Breast epithelium (tissue), 4 donors: ENCODE measurements around the gene FZR1. TPM values are rescaled to one million over a fixed set of nuclear protein-coding genes. Genes with fewer than 3 reads are reported as not detected.
A peak's percentile ranks its signal among the peaks of the same experiment; 100 is the strongest.

ENCODE experiments used
- DNase-seq, 2 donors: peaks; one replicate each; pipeline ENCODE4 v3.0.0-alpha.2; 2019; ENCODE audit warnings: low spot score in 2 of 2
- H3K27ac ChIP-seq, 2 donors: fragments of 200-600 bp; sonication (generic) in 1 of 2; one replicate each; pipeline ENCODE4 v1.5.1; 2016 to 2019; ENCODE audit warnings: mild to moderate bottlenecking in 1 of 2
- H3K27me3 ChIP-seq, 2 donors: fragments of 200-600 bp; sonication (generic) in 1 of 2; one replicate each; pipeline versions ENCODE4 v1.5.1 to v1.6.0; 2017 to 2019; ENCODE audit warnings: control low read depth in 1 of 2, mild to moderate bottlenecking in 1 of 2
- H3K36me3 ChIP-seq: fragments of 200-600 bp; one replicate; pipeline ENCODE4 v1.5.1; 2019
- H3K4me1 ChIP-seq, 2 donors: fragments of 200-600 bp; sonication (generic); one replicate each; pipeline ENCODE4 v1.5.1; 2016 to 2019; ENCODE audit warnings: control low read depth in 1 of 2
- H3K4me3 ChIP-seq, 3 donors: fragments of 200-600 bp; sonication (generic); 1 replicate in 2 of 3; 2 replicates in 1 of 3; pipeline ENCODE4 v1.5.1; 2016 to 2019; ENCODE audit warnings: mild to moderate bottlenecking in 3 of 3, moderate library complexity in 2 of 3
- H3K9me3 ChIP-seq, 2 donors: fragments of 200-600 bp; sonication (generic) in 1 of 2; one replicate each; pipeline ENCODE4 v1.5.1; 2016 to 2019; ENCODE audit warnings: control low read depth in 1 of 2
- CTCF ChIP-seq, 3 donors: fragments of 450-650 bp; IDR thresholded peaks; one replicate each; pipeline ENCODE4 v1.5.1; 2016 to 2017; ENCODE audit warnings: antibody characterized with exemption in 3 of 3, mild to moderate bottlenecking in 3 of 3, moderate library complexity in 3 of 3
- POLR2A ChIP-seq: fragments of 450-650 bp; IDR thresholded peaks from one replicate; pipeline ENCODE4 v1.6.1; 2016; ENCODE audit warnings: antibody characterized with exemption, mild to moderate bottlenecking, moderate library complexity
- POLR2AphosphoS5 ChIP-seq, 3 donors: sonication (generic); formaldehyde crosslinking; IDR thresholded peaks; one replicate each; pipeline ENCODE4 v1.6.1; 2017; ENCODE audit warnings: antibody characterized with exemption in 3 of 3
- intact Hi-C: fragments of 100-400 bp; cut with DNase I; formaldehyde crosslinking; loops from one replicate; pipeline ENCODE4 v1.15.1; 2023; ENCODE audit warnings: low total_unique reads
- total RNA-seq, 3 donors: library from RNA; depleted of rRNA; stranded (reverse); fragments of >200 nt; gene quantifications; one replicate each; pipeline ENCODE4 v1.1.0, GENCODE V29; 2016

The FZR1 gene
- total RNA-seq, 3 donors from 2014 or later: 15.8 to 28.7 (median 26.5) TPM

- no peak overlapping the region for H3K4me3 ChIP-seq
- H3K36me3 ChIP-seq: no peaks in the 10 kb centered on the region
- no peaks in the 10 kb centered on the region for H3K9me3 ChIP-seq
- intact Hi-C loops: loop anchor here (2.0 kb wide), 1 partner anchor 71 kb away; no protein-coding TSS in a partner anchor
- TF ChIP-seq CTCF (IDR thresholded peaks at IDR 0.05) (no peak), POLR2AphosphoS5 (IDR thresholded peaks at IDR 0.05) (no peak), POLR2A (no peak)
- no peak for DNase-seq
- no peaks in the 10 kb centered on the region for H3K4me1 ChIP-seq
- H3K27me3 ChIP-seq: peaks cover 8 to 37% of the 10 kb centered on the region in 2 donors
- H3K27ac ChIP-seq: no peak overlapping the region
Measured at GRCh38 chr19:3481241-3482090, 24.6 kb upstream of the FZR1 start.

GRCh38 chr19:3482507-3483225 is 23.4 kb upstream of the FZR1 start:
- no peak for DNase-seq
- no peak overlapping the region for H3K27ac ChIP-seq
- TF ChIP-seq CTCF (IDR thresholded peaks at IDR 0.05) (no peak), POLR2AphosphoS5 (IDR thresholded peaks at IDR 0.05) (no peak), POLR2A (no peak)
- no peaks in the 10 kb centered on the region for H3K36me3 ChIP-seq
- H3K9me3 ChIP-seq: no peaks in the 10 kb centered on the region
- intact Hi-C loops: no loop called here
- H3K27me3 ChIP-seq: peaks cover 8 to 37% of the 10 kb centered on the region in 2 donors
- H3K4me3 ChIP-seq: peak overlapping the region in 2 of 3 donors; percentile 32 to 58
- H3K4me1 ChIP-seq: no peaks in the 10 kb centered on the region

- Histone ChIP-seq H3K27me3 (peaks cover 8 to 37% of the 10 kb centered on the region in 2 donors), H3K9me3 (no peaks in the 10 kb centered on the region), H3K27ac (no peak within 1 kb of the TSS), H3K4me1 (no peaks in the 10 kb centered on the region), H3K4me3 (peak within 1 kb of the TSS in 2 of 3 donors; percentile 32 to 58), H3K36me3 (no peaks in the 10 kb centered on the region)
- TF ChIP-seq POLR2A: no peak
- intact Hi-C loops: no loop called here
- no peak for DNase-seq
Measured at GRCh38 chr19:3483226-3483628, 22.9 kb upstream of the FZR1 start, which contains the start of gene SMIM44. TSS of gene SMIM44 (minus strand) at chr19:3483441. CDS start at chr19:3483403, 38 bp downstream.

GRCh38 chr19:3491396-3492119 is 14.6 kb upstream of the FZR1 start:
- H3K4me3 ChIP-seq: no peak overlapping the region
- H3K4me1 ChIP-seq: no peaks in the 10 kb centered on the region
- no peaks in the 10 kb centered on the region for H3K36me3 ChIP-seq
- no peaks in the 10 kb centered on the region for H3K9me3 ChIP-seq
- intact Hi-C loops: no loop called here
- TF ChIP-seq POLR2AphosphoS5 (IDR thresholded peaks at IDR 0.05): no peak
- TF ChIP-seq POLR2A: no peak
- no peak for TF ChIP-seq CTCF (IDR thresholded peaks at IDR 0.05)
- no peaks in the 10 kb centered on the region for H3K27me3 ChIP-seq
- no peak for DNase-seq
- H3K27ac ChIP-seq: no peak overlapping the region

- Histone ChIP-seq H3K27me3 (no peaks in the 10 kb centered on the region), H3K9me3 (no peaks in the 10 kb centered on the region), H3K27ac (no peak overlapping the region), H3K4me1 (no peaks in the 10 kb centered on the region), H3K36me3 (no peaks in the 10 kb centered on the region), H3K4me3 (no peak overlapping the region)
- intact Hi-C loops: no loop called here
- DNase-seq: no peak
- no peak for TF ChIP-seq POLR2A
- TF ChIP-seq POLR2AphosphoS5 (IDR thresholded peaks at IDR 0.05): no peak
- TF ChIP-seq CTCF (IDR thresholded peaks at IDR 0.05): no peak
Measured at GRCh38 chr19:3492131-3492839, 13.8 kb upstream of the FZR1 start.
